Right hindlimb (tissue), 1 donor: ENCODE results near the gene GRIK3.
"Not testable (repeated sequence)": the region's sequence is repeated elsewhere in the genome, so short reads cannot be mapped to it uniquely, and the experiment has no call there.

Experiments
- DNase-seq: peaks from one replicate; pipeline ENCODE4 v3.0.0-alpha.2; 2018

The GRIK3 gene

DNA sequence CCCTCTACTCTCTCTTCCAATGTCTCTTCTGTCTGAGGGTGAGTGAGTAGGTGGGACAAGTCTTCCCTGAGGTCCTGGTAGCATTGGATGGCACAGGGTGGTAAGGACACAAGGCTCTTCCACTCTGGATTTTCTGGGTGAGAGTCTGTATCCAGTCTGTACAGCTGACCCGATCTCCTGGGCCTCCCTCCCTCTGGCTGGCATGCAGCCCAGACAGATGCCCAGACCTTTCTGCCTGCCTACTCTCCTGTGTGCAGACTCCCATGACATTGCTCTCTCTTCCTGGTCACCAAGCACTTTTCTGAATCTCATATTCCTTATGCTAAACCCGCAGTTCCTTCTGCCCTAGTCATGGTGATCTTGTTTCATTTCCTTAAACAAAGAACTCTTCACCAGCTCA, 100.3 kb downstream of the GRIK3 start:
- DNase-seq, result no peak

DNA sequence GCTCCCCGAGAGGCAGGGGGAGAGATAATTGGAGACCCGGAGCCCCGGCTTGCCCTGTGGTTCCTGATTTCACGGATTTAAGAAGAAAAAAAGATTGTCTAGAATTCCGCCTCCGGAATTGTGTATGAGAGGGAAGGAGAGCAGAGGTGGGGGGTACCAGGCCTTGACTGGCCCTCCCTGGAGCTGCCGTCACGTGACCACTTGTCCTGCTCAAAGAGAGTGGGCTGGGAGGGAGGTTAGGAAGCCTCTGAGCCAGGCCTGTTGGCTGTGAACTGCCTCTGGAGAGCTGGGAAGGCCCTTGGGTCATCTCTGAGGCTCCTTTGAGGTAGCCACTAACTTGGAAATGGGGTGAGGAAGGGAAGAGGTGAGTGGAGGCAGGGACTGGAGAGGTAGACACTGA, 106.5 kb downstream of the GRIK3 start:
- DNase-seq, result no peak

DNA sequence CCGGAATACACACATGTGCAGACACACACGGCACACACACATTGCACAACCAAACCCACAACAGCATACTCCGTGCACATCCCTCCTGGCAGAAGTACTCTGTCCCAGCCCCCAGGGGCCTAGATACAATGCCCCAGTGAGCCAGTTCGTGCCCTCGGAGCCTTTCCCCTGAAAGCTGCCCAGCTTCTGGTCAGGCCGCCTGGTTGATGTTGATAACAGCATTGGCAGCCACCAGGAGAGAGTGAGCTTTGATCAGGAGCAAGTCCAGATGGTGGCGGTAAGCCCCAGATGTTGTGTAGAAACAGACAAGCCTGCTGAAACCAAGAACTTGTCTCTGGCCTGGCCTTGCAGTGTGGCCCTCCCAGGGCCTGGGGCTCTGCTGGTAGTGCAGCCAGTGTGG, 109.1 kb downstream of the GRIK3 start:
- no peak for DNase-seq

GRCh38 chr1:36924282-36924811, 110.0 kb downstream of the GRIK3 start:
- DNase-seq, result peak; percentile 72

GRCh38 chr1:36922593-36923426, 111.5 kb downstream of the GRIK3 start:
- DNase-seq, result no peak

DNA sequence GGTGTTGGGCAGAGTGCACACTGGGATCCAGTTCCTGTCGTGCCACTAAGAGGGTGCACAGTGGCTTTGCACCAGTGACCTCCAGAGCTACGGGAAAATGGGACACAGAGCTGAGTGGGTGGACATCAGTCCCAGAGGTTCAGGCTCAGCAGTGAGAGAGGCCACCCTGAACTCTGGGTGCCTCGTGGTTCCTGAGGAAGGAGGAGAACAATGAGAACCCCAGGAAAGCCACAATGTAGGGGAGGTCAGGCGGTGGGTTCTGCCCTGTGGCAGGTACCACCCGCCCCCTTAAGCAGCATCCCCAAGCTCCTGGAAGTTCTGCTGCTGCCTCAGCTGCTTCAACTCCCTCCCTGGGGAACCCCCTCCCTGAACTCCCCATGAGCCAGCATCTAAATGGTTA, 112.2 kb downstream of the GRIK3 start:
- no peak for DNase-seq

DNA sequence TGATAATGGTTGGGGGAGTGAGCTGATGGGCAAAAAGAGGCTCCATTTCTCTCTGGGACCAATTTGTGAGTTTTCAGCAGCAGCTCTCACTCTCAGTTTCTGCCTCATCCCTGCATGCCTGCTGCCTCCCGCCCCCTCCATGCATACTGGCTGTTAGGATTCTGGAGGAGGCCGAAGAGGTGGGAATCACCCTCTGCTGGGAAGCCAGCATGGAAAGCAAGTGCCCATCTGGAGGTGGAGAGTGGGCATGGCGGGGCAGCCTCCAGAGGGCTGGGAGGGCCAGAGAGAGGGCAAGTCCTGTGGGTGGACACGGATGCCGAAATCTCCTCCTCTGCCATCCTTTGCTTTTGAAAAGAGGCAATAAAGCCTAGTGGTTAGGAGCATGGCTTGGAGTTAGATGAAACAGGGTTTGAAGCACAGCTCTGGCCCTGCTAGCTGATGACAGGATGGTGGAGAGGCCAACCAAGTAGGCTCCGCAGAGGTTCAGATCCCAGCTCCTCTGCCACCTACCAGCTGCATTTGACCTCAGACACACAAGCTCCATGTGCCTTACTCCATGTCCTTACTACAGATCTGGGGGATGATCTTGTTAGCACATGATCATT, 113.4 kb downstream of the GRIK3 start:
- DNase-seq, result no peak

DNA sequence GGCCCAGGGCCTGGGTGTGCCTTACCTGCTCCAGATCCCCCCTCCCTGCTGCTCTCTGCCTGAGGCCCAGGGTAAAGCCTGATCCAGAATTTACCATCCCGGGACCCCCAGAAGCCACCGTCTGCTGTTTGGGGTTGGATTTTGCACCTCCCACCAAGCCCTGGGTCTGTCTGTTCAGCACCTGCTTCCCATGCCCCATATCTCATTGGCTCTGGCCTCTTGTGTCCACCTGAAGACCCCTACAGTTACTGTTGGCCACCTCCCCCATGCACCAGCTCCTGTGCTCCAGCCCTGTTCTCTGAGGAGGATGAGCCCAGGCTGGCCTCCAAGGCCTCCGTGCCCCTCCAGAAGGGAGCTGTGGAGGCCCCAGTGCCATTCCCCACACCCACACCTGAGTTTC, 113.9 kb downstream of the GRIK3 start:
- no peak for DNase-seq

GRCh38 chr1:36919491-36920145, 114.7 kb downstream of the GRIK3 start:
- DNase-seq, result no peak

DNA sequence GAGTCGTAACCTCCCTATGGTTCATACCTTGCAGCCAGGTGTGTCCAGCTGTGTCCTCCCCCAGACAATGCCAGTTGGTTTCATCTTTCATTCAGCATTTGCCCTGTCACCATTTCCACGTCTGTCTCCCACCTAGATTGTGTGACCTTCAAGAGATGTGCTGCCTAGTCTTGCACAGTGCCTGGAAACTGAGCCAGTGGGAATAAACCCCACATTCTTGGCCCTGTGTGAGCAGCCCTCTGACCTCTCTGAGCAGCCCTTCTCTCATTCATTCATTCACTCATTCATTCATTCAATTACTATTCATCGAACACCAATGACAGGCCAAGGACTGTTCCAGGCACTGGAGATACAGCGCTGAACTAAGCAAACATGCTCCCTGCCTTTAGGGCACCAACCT, 115.7 kb downstream of the GRIK3 start:
- DNase-seq, result no peak

DNA sequence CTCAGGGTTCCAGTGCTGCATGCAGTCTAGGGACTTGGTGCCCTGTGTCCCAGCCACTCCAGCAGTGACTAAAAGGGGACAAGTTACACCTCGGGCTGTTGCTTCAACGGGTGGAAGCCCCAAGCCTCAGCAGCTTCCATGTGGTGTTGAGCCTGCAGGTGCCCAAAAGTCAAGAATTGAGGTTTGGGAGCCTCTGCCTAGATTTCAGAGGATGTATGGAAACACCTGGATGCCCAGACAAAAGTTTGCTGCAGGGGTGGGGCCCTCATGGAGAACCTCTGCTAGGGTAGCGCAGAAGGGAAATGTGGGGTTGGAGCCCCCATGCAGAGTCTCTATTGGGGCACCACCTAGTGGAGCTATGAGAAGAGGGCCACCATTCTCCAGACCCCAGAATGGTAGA, 117.8 kb downstream of the GRIK3 start:
- DNase-seq, result not testable (repeated sequence)

GRCh38 chr1:36913484-36914060, 120.7 kb downstream of the GRIK3 start:
- DNase-seq, result no peak

- DNase-seq, result no peak
These were observed 121.3 kb downstream of the GRIK3 start for GRCh38 chr1:36913016-36913415.

GRCh38 chr1:36912365-36912865, 121.9 kb downstream of the GRIK3 start:
- no peak for DNase-seq

DNA sequence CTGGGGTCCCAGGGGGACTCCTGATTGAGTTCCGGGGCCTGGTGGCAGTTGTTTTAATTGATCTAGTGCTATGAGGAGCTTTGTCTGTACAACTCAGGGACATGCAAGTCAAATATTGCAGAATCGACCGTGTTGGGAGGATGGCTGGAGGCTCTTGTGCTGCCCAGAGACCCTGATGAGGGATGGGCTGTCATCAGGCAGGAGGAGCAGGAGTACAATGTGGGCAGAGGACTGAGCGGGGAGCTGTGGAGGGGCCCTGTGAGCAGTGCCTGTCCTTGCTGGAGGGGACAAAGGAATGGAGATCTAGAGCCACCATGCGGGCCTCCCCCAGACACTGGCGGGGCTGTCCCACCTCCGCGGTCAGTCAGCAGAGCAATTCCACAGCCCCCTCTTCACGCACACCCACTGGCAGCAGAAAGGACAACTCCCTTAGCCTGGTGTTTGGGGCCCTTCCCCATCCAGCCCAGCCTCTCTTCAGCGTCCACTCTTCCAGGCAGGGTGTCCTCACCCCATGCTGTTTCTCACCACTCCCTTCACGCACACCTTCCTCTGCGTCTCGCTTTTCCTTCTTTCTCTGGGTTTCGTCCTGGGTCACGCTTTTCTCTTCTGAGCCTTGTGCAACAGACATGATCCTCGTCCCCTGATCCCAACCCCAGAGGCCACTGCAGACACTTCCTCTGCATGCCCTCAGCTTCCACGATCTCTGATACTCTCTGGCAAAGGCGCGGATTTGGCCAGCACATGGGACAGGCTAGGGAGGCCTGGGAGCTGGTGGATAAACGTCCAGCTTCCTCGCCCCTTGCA, 122.6 kb downstream of the GRIK3 start:
- no peak for DNase-seq

DNA sequence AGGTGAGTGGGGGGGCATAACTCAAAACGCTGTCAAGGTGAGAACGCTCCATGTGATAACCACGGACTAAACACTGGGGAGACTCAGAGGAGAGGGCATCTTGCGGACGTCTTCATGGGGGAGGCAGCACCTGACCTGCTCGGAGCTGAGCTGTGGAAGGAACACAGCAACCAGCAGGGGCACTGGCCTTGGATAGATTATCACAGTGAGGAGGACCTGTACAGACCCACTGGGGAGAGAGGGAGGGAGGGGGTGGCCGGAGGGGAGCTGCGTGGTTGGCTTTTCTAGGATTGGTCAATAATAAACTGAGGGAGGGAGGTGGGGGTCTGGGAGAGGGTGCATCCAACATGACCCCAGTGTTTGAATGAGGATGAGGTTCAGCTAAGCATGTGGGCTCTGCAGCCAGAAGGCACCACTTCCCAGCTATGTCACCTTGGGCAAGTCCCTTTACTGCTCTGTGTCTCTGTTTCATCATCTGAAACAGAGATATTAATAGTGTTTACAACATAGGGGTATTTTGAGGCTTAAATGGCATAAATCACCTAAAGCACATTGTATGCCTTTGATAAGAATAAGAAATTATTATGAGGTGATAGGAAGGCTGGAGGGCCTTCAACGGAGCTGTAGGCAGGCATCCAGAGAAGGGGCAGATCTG, 123.3 kb downstream of the GRIK3 start:
- no peak for DNase-seq

- peak; percentile 36 for DNase-seq
These were observed 124.2 kb downstream of the GRIK3 start for GRCh38 chr1:36909946-36910725.

- DNase-seq, result not testable (repeated sequence)
These were observed 125.0 kb downstream of the GRIK3 start for GRCh38 chr1:36909359-36909758.

DNA sequence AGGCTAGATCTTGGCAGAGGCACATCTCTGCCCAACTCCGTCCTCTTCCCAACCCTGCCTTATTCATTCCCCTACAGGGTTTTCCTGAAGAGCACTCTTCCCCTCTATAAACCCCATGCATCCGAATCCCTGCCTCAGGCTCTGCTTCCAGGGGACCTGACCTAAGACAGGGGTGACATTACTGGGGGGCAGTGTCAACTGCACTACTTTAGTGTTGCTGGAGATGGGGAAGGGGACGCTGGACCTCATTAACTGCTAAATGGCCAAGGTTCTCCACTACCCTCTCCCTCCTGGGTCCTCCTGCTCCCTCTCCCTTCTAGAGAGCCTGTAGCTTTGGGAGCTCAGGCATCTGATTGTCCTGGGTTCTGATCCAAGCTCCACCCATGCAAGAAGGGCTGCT, 126.2 kb downstream of the GRIK3 start:
- no peak for DNase-seq

- DNase-seq, result no peak
These were observed 127.8 kb downstream of the GRIK3 start for GRCh38 chr1:36906555-36906954.

- no peak for DNase-seq
These were observed 128.4 kb downstream of the GRIK3 start for GRCh38 chr1:36905941-36906340.
